ENCODE data around the gene PDXDC1.
"Not testable (repeated sequence)": the region's sequence is repeated elsewhere in the genome, so short reads cannot be mapped to it uniquely, and the experiment has no call there.

GRCh38 chr16:15090663-15091269 is 115.9 kb downstream of the PDXDC1 start:
- TF ChIP-seq CTCF, POLR2A, POLR2AphosphoS5, EP300 (IDR thresholded peaks at IDR 0.05): not testable (repeated sequence)

Measured in gastroesophageal sphincter (tissue), 3 donors.